B cell (primary cell): ENCODE results near the gene FAM72B. TPM values are rescaled to one million over a fixed set of nuclear protein-coding genes. Genes with fewer than 3 reads are reported as not detected.
A peak's percentile ranks its signal among the peaks of the same experiment; 100 is the strongest.
"Not testable (repeated sequence)": the region's sequence is repeated elsewhere in the genome, so short reads cannot be mapped to it uniquely, and the experiment has no call there.

ENCODE experiments used
- ATAC-seq: fragments of 200-7000 bp; cut with Tn5 transposase; one replicate; pipeline ENCODE4 v1.10.0; 2021; ENCODE audit warnings: low read depth, mild to moderate bottlenecking, moderate number of reproducible peaks, moderate library complexity
- CTCF ChIA-PET: fragments of 350-600 bp; sonication (Branson Sonifier 250); formaldehyde crosslinking; loops from one replicate; lab custom pipeline; 2021; ENCODE audit warnings: antibody characterized with exemption, inconsistent platforms; lab: Charles Lee
- POLR2A ChIA-PET: fragments of 350-600 bp; sonication (Branson Sonifier 250); formaldehyde crosslinking; loops from one replicate; lab custom pipeline; 2021; ENCODE audit warnings: antibody characterized with exemption; lab: Charles Lee
- DNase-seq: peaks from one replicate; pipeline ENCODE4 v3.0.0; 2013
- H2AFZ ChIP-seq: 2 replicates; pipeline ENCODE4 v1.6.1; 2012; ENCODE audit warnings: mild to moderate bottlenecking, low read depth, low read length; ENCODE audit not compliant: insufficient read depth, poor library complexity, severe bottlenecking
- H3K27ac ChIP-seq, 2 donors: 1 replicate in 1 of 2; 2 replicates in 1 of 2; pipeline ENCODE4 v1.5.1; 2012 to 2013; ENCODE audit warnings: low read length in 2 of 2, mild to moderate bottlenecking in 2 of 2, moderate library complexity in 1 of 2
- H3K27me3 ChIP-seq, 4 experiments: fragments of 200-600 bp in 1 of 4; sonication (generic) in 1 of 4; replicated peaks in 1 of 4; 1 replicate in 2 of 4; 2 replicates in 2 of 4; pipeline versions ENCODE4 v1.6.1 to v1.7.0; 2013 to 2016; ENCODE audit warnings: low read length in 3 of 4, mild to moderate bottlenecking in 2 of 4, mixed read lengths in 1 of 4, moderate library complexity in 1 of 4; ENCODE audit not compliant: insufficient read depth in 4 of 4, control insufficient read depth in 3 of 4; ENCODE audit errors: control extremely low read depth in 1 of 4
- H3K36me3 ChIP-seq, 2 experiments: replicated peaks in 1 of 2; 1 replicate in 1 of 2; 2 replicates in 1 of 2; pipeline versions ENCODE4 v1.6.1 to v1.7.1; 2013; ENCODE audit warnings: low read length in 1 of 2; ENCODE audit not compliant: insufficient read depth in 2 of 2, control insufficient read depth in 1 of 2; ENCODE audit errors: control extremely low read depth in 1 of 2, extremely low read depth in 1 of 2
- H3K4me1 ChIP-seq, 2 donors: fragments of 200-600 bp in 1 of 2; sonication (generic) in 1 of 2; 1 replicate in 1 of 2; 2 replicates in 1 of 2; pipeline versions ENCODE4 v1.5.1 to v1.6.1; 2013 to 2017; ENCODE audit warnings: low read length in 2 of 2; ENCODE audit not compliant: control insufficient read depth in 2 of 2, insufficient read depth in 2 of 2
- H3K4me2 ChIP-seq: replicated peaks from 2 replicates; pipeline ENCODE3; 2012; ENCODE audit warnings: mild to moderate bottlenecking, low read depth, low read length; ENCODE audit not compliant: poor library complexity, severe bottlenecking
- H3K4me3 ChIP-seq, 5 experiments: fragments of 200-600 bp in 1 of 5; sonication (generic) in 1 of 5; 1 replicate in 3 of 5; 2 replicates in 2 of 5; pipeline versions ENCODE4 v1.5.1 to v1.7.0; 2011 to 2016; ENCODE audit warnings: low read length in 4 of 5, mild to moderate bottlenecking in 4 of 5, low read depth in 2 of 5, control low read depth in 1 of 5, moderate library complexity in 1 of 5; ENCODE audit not compliant: insufficient read depth in 1 of 5; ENCODE audit errors: control extremely low read depth in 1 of 5, extremely low read depth in 1 of 5
- H3K79me2 ChIP-seq: fragments of 200-600 bp; sonication (generic); one replicate; pipeline ENCODE4 v1.6.0; 2016; ENCODE audit warnings: low read length; ENCODE audit not compliant: control insufficient read depth, insufficient read depth
- H3K9ac ChIP-seq: fragments of 200-600 bp; sonication (generic); 2 replicates; pipeline ENCODE4 v1.6.1; 2017; ENCODE audit warnings: mild to moderate bottlenecking, low read length, moderate library complexity
- H3K9me3 ChIP-seq, 3 donors: one replicate each; pipeline versions ENCODE4 v1.6.1 to v1.7.1; 2013; ENCODE audit warnings: low read length in 2 of 3; ENCODE audit not compliant: control insufficient read depth in 2 of 3, insufficient read depth in 1 of 3; ENCODE audit errors: control extremely low read depth in 1 of 3
- H4K20me1 ChIP-seq: 2 replicates; pipeline ENCODE4 v1.6.0; 2012; ENCODE audit warnings: mild to moderate bottlenecking, low read length; ENCODE audit not compliant: insufficient read depth, control insufficient read depth, poor library complexity, severe bottlenecking
- H3K27ac Mint-ChIP-seq: one replicate; pipeline ENCODE4 v1.8.0; 2021; ENCODE audit warnings: mixed read lengths
- H3K27me3 Mint-ChIP-seq: one replicate; pipeline ENCODE4 v1.8.0; 2021; ENCODE audit warnings: mixed read lengths
- H3K4me1 Mint-ChIP-seq: one replicate; pipeline ENCODE4 v1.8.0; 2021; ENCODE audit warnings: mixed read lengths
- H3K4me3 Mint-ChIP-seq: one replicate; pipeline ENCODE4 v1.8.0; 2021; ENCODE audit warnings: mixed read lengths
- H3K9me3 Mint-ChIP-seq: one replicate; pipeline ENCODE4 v1.8.0; 2022; ENCODE audit warnings: mixed read lengths; ENCODE audit not compliant: insufficient read depth
- WGBS: methylation state at CpG from one replicate; pipeline ENCODE4 v1.1.5; 2013; ENCODE audit warnings: missing lambda C conversion rate; ENCODE audit not compliant: insufficient coverage; 5-methylcytosine and 5-hydroxymethylcytosine counted together
- intact Hi-C: fragments of 100-400 bp; cut with micrococcal nuclease; formaldehyde crosslinking; loops from one replicate; pipeline ENCODE4 v1.10.0; 2022
- polyA plus RNA-seq: library from polyadenylated mRNA; depleted of rRNA; stranded (reverse); fragments of >200 nt; gene quantifications from 2 replicates; pipeline ENCODE4 v1.2.3, GENCODE V29; 2012
- total RNA-seq, 2 donors: library from RNA; stranded (reverse); fragments of 120-200 nt in 1 of 2; gene quantifications; 1 replicate in 1 of 2; 2 replicates in 1 of 2; pipeline versions ENCODE4 v1.2.3 to v1.2.4, GENCODE V29; 2013 to 2022

The FAM72B gene
- total and polyA plus RNA-seq, 2 donors (not counting 1 experiment from before 2014, with no cell fraction given): 0.45 to 0.62 TPM

DNA sequence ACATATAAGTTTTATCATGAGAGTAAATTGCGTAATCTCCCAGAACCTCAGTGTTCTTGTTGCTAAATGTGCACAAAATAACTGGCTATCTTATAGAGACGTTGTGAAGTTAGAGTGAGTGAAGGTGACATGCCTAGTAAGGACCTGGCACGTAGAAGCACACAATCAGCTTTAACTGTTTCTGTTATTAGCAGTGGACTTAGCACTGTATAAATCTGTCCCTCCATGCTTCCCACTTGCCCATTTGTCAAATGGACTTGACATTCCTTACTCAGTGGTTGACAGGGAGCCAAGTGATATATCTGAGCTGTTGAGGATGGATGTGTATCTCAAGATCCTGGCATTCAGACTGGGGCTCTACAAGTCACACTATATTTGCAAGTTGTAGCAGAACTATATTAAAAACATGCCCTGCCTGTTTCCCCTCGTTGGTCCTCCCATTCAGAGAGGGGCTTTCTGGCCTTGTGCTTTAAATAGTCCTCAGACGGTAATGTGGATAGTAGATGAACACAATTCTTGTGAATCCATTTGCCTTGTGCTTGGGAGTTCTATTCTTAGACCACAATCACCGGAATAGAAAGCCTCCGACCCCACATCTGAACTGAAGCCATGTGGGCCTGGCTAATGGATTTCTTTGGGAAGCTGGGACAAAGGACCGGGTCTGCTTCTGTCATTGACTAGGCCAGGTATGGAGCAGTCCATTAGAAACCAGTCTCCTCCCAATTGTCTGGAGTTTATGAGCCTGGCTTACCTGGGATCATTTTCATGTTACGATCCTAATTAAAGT, 43.6 kb upstream of the FAM72B start:
- DNase-seq, H3K9me3 Mint-ChIP-seq, H3K36me3 ChIP-seq, H3K4me1 ChIP-seq, H3K4me1 Mint-ChIP-seq, H3K79me2 ChIP-seq, H3K9ac ChIP-seq, H3K27me3 Mint-ChIP-seq, H3K4me3 ChIP-seq, intact Hi-C loops, POLR2A ChIA-PET, H4K20me1 ChIP-seq, CTCF ChIA-PET, H3K9me3 ChIP-seq, H3K4me2 ChIP-seq, H3K4me3 Mint-ChIP-seq, ATAC-seq, H3K27me3 ChIP-seq, H2AFZ ChIP-seq, H3K27ac ChIP-seq, H3K27ac Mint-ChIP-seq: not testable (repeated sequence)
- WGBS: no CpG with 5 or more reads among the region's 9 CpGs

DNA sequence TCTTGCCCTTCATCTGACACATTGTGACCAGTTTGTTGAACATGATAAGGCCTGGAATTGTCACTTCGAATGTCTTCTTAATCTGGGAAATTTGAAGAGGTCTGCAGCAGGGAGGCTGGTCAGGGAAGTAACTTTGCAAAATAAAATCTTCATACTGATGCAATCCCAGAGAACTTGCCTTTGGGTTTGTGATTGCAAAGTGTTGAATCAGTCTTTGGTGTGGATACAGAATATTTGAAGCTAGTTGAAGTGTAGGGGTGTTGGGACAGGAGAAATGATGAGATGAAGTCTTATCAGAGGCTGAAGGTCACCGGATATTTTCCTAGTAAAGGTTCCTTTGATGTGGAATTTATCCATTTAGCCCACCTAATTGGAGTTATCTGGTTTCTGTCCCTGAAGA, 42.8 kb upstream of the FAM72B start:
- H3K27me3 Mint-ChIP-seq, H3K36me3 ChIP-seq, H3K4me1 ChIP-seq, H3K27ac Mint-ChIP-seq, H3K4me2 ChIP-seq, H3K4me1 Mint-ChIP-seq, H3K9me3 ChIP-seq, H4K20me1 ChIP-seq, H3K9ac ChIP-seq, H3K4me3 Mint-ChIP-seq, H3K27ac ChIP-seq, H3K4me3 ChIP-seq, H3K27me3 ChIP-seq, H2AFZ ChIP-seq, intact Hi-C loops, H3K79me2 ChIP-seq, DNase-seq, POLR2A ChIA-PET, H3K9me3 Mint-ChIP-seq, CTCF ChIA-PET, ATAC-seq: not testable (repeated sequence)
- WGBS: no CpG with 5 or more reads among the region's 2 CpGs

DNA sequence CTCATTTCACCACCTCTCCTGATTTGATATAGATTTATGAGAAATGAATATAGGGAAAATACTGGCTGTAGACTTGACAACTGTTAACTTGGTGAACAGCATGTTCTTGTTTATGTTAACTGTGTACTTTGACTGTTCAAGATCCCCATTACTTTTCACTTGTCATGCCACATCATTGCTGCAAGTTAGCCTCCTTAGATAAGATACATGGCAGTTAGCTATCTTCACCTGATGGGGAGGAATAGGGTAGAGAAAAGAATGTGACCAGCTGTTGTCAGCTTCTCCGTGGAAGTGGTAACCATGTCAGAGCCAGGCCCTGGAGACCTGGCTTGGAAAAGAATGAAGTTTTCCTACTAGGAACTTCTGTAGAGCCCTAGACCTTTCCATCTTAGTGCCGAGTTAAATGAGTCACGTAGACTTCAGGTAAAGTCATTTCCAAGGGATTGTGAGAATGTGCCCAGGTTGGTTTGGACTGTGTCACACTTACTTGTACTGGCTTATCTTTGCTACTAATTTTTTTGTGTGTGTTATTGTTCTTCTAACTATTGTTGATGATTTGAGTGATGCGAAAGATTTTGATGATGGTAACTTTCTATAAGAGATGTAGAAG, 42.3 kb upstream of the FAM72B start:
- H3K36me3 ChIP-seq, H4K20me1 ChIP-seq, H2AFZ ChIP-seq, H3K4me3 ChIP-seq, H3K9me3 Mint-ChIP-seq, POLR2A ChIA-PET, ATAC-seq, H3K9ac ChIP-seq, H3K27ac Mint-ChIP-seq, intact Hi-C loops, H3K4me2 ChIP-seq, DNase-seq, H3K4me3 Mint-ChIP-seq, H3K27ac ChIP-seq, H3K9me3 ChIP-seq, H3K79me2 ChIP-seq, CTCF ChIA-PET, H3K27me3 Mint-ChIP-seq, H3K27me3 ChIP-seq: not testable (repeated sequence)
- peaks cover 11% of the 10 kb centered on the region for H3K4me1 Mint-ChIP-seq
- H3K4me1 ChIP-seq: peaks cover 4 to 10% of the 10 kb centered on the region in 2 donors
- WGBS: no CpG with 5 or more reads among the region's 4 CpGs

DNA sequence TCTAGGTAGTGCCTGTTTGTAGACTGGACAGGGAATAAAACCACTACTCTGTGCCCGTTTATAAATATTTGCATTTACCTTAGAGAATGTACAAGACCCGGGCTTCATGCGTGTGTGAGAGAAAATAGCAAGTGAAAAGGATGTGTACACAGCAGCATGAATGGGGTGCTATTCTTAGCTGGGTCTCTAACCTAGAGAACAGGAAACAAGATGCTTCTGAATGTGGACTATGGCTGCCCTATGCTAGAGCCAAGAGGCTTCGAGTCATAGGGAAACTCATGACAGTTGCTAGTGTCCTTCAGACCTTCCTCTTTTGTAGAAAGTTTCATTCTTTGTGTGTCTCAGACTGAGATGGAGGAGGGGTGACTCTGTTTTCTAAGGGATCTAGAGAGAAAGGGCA, 40.6 kb upstream of the FAM72B start:
- Mint-ChIP-seq H3K27ac (peak overlapping the region; percentile 67), H3K4me1 (peaks cover 11% of the 10 kb centered on the region), H3K4me3 (peak overlapping the region; percentile 45)
- peak; percentile 91 for ATAC-seq
- peaks cover 4 to 10% of the 10 kb centered on the region in 2 donors for H3K4me1 ChIP-seq
- H3K27me3 ChIP-seq, H3K9me3 ChIP-seq, H3K4me3 ChIP-seq, POLR2A ChIA-PET, CTCF ChIA-PET, H3K9ac ChIP-seq, H3K9me3 Mint-ChIP-seq, intact Hi-C loops, H3K27ac ChIP-seq, H3K36me3 ChIP-seq, H4K20me1 ChIP-seq, H2AFZ ChIP-seq, H3K4me2 ChIP-seq, DNase-seq, H3K27me3 Mint-ChIP-seq, H3K79me2 ChIP-seq: not testable (repeated sequence)
- no CpG with 5 or more reads among the region's 4 CpGs for WGBS
